NCI-H774 (cell line): ENCODE data around the gene KCNJ5.

Source experiments
- DNase-seq: peaks from one replicate; lab custom pipeline; 2025; lab: John Stamatoyannopoulos, UW

Gene KCNJ5

GRCh38 chr11:128933481-128934178 lies 42.5 kb downstream of the KCNJ5 start:
- no peak for DNase-seq

GRCh38 chr11:128934351-128934750 lies 43.2 kb downstream of the KCNJ5 start:
- no peak for DNase-seq

- DNase-seq, result no peak
Measured at GRCh38 chr11:128934926-128935325, 43.8 kb downstream of the KCNJ5 start.

GRCh38 chr11:128936606-128937251 lies 45.6 kb downstream of the KCNJ5 start:
- DNase-seq, result peak; percentile 5

- no peak for DNase-seq
Measured at GRCh38 chr11:128937480-128937879, 46.3 kb downstream of the KCNJ5 start.

GRCh38 chr11:128938156-128938885 lies 47.2 kb downstream of the KCNJ5 start:
- DNase-seq, result no peak

- no peak for DNase-seq
Measured at GRCh38 chr11:128939591-128939990, 48.4 kb downstream of the KCNJ5 start.

GRCh38 chr11:128940156-128940555 lies 49.0 kb downstream of the KCNJ5 start:
- no peak for DNase-seq

- DNase-seq, result no peak
Measured at GRCh38 chr11:128940603-128941002, 49.4 kb downstream of the KCNJ5 start.

- DNase-seq, result no peak
Measured at GRCh38 chr11:128941110-128941509, 50.0 kb downstream of the KCNJ5 start.

GRCh38 chr11:128941573-128942271 lies 50.6 kb downstream of the KCNJ5 start:
- no peak for DNase-seq

GRCh38 chr11:128942272-128942612 lies 51.1 kb downstream of the KCNJ5 start:
- no peak for DNase-seq

GRCh38 chr11:128942817-128943427 lies 51.8 kb downstream of the KCNJ5 start, which contains the start of gene TP53AIP1:
Gene TP53AIP1 (minus strand): TSS chr11:128942871. CDS start chr11:128937818, 5,053 bp downstream.
- no peak for DNase-seq

GRCh38 chr11:128943428-128943976 lies 52.3 kb downstream of the KCNJ5 start:
- DNase-seq, result no peak

- no peak for DNase-seq
Measured at GRCh38 chr11:128946648-128947047, 55.5 kb downstream of the KCNJ5 start.

- no peak for DNase-seq
Measured at GRCh38 chr11:128947773-128948172, 56.6 kb downstream of the KCNJ5 start.

GRCh38 chr11:128948583-128948982 lies 57.4 kb downstream of the KCNJ5 start:
- no peak for DNase-seq

- no peak for DNase-seq
Measured at GRCh38 chr11:128949791-128950454, 58.8 kb downstream of the KCNJ5 start.

GRCh38 chr11:128953151-128953550 lies 62.0 kb downstream of the KCNJ5 start:
- no peak for DNase-seq

- no peak for DNase-seq
Measured at GRCh38 chr11:128955636-128956035, 64.5 kb downstream of the KCNJ5 start.
